HCT116 (cell line): Measurements from ENCODE around the gene DOK6. TPM values are rescaled to one million over a fixed set of nuclear protein-coding genes. Genes with fewer than 3 reads are reported as not detected.

Experiments
- ATAC-seq: fragments of 200-7000 bp; cut with Tn5 transposase; 2 replicates; pipeline ENCODE4 v1.9.1; 2020; ENCODE audit warnings: mild to moderate bottlenecking, moderate library complexity
- BruUV-seq: library from RNA; stranded (reverse); fragments of 400-500 nt; replicated peaks from 2 replicates; lab custom pipeline; 2021; lab: Mats Ljungman, UMichigan
- CTCF ChIA-PET: fragments of 300-600 bp; sonication (Branson Sonifier 250); formaldehyde crosslinking; loops from one replicate; lab custom pipeline; 2021; ENCODE audit warnings: antibody characterized with exemption; lab: Charles Lee
- POLR2A ChIA-PET: fragments of 300-600, 350-600 bp; sonication (Branson Sonifier 250); formaldehyde crosslinking; loops from one replicate; lab custom pipeline; 2021; ENCODE audit warnings: antibody characterized with exemption; lab: Charles Lee
- RAD21 ChIA-PET, 2 experiments: fragments of 300-600 bp; sonication (Branson Sonifier 250); formaldehyde crosslinking; loops; one replicate each; lab custom pipeline; 2023; ENCODE audit warnings: low total read pairs in 2 of 2; ENCODE audit not compliant: uncharacterized antibody in 2 of 2, unreplicated experiment in 2 of 2, low non-redundant PET in 1 of 2; lab: Charles Lee
- DNase-seq: peaks from one replicate; pipeline ENCODE4 v3.0.0-alpha.2; 2010; ENCODE audit warnings: low read depth, low spot score
- H2AFZ ChIP-seq: fragments of 200-600 bp; shearing (Covaris generic), sonication (generic); 2 replicates; pipeline ENCODE4 v1.6.1; 2017; ENCODE audit warnings: low read depth, mixed run types, mixed read lengths, antibody characterized with exemption, low read length; ENCODE audit not compliant: poor library complexity, severe bottlenecking
- H3K27ac ChIP-seq: 2 replicates; pipeline ENCODE4 v1.5.1; 2012; ENCODE audit warnings: low read depth, low read length
- H3K27me3 ChIP-seq: fragments of 200-600 bp; sonication (generic); 2 replicates; pipeline ENCODE4 v1.6.1; 2016; ENCODE audit warnings: mixed run types, low read length, mixed read lengths; ENCODE audit not compliant: insufficient read depth
- H3K36me3 ChIP-seq, 2 experiments: fragments of 200-500 bp in 1 of 2; fragments of 200-600 bp in 1 of 2; sonication (Bioruptor generic) in 1 of 2; sonication (generic) in 1 of 2; 2 replicates each; pipeline versions ENCODE4 v1.5.1 to v1.6.1; 2014 to 2016; ENCODE audit warnings: low read length in 2 of 2, inconsistent platforms in 1 of 2, mixed read lengths in 1 of 2, mixed run types in 1 of 2; ENCODE audit not compliant: insufficient read depth in 2 of 2, control insufficient read depth in 1 of 2
- H3K4me1 ChIP-seq, 2 experiments: fragments of 200-600 bp in 1 of 2; sonication (generic) in 1 of 2; 2 replicates each; pipeline versions ENCODE4 v1.5.1 to v1.6.1; 2012 to 2017; ENCODE audit warnings: low read length in 2 of 2, inconsistent platforms in 1 of 2, mild to moderate bottlenecking in 1 of 2, mixed read lengths in 1 of 2, mixed run types in 1 of 2, moderate library complexity in 1 of 2; ENCODE audit not compliant: insufficient read depth in 2 of 2, control insufficient read depth in 1 of 2
- H3K4me2 ChIP-seq: fragments of 200-600 bp; sonication (generic); 2 replicates; pipeline ENCODE4 v1.6.1; 2017; ENCODE audit warnings: mixed run types, low read length, mixed read lengths
- H3K4me3 ChIP-seq, 2 experiments: fragments of 200-600 bp in 1 of 2; sonication (generic) in 1 of 2; replicated peaks in 1 of 2; 2 replicates each; pipeline ENCODE4 v1.5.1; 2011 to 2016; ENCODE audit warnings: low read length in 2 of 2, control low read depth in 1 of 2, low read depth in 1 of 2, mild to moderate bottlenecking in 1 of 2, mixed read lengths in 1 of 2, mixed run types in 1 of 2
- H3K79me2 ChIP-seq: fragments of 200-600 bp; sonication (generic); 2 replicates; pipeline ENCODE4 v1.6.1; 2017; ENCODE audit warnings: mild to moderate bottlenecking, mixed run types, low read length, moderate library complexity, mixed read lengths; ENCODE audit not compliant: insufficient read depth
- H3K9ac ChIP-seq: fragments of 200-600 bp; sonication (generic); 2 replicates; pipeline ENCODE4 v1.6.1; 2016; ENCODE audit warnings: low read length, mixed read lengths
- H3K9me2 ChIP-seq: fragments of 200-600 bp; sonication (generic), shearing (Covaris generic); 2 replicates; pipeline ENCODE4 v1.6.1; 2017; ENCODE audit warnings: mixed run types, mild to moderate bottlenecking, moderate library complexity; ENCODE audit not compliant: insufficient read depth
- H3K9me3 ChIP-seq, 2 experiments: fragments of 200-500 bp in 1 of 2; fragments of 200-600 bp in 1 of 2; sonication (Bioruptor generic) in 1 of 2; sonication (generic) in 1 of 2; 2 replicates each; pipeline ENCODE4 v1.6.1; 2014 to 2017; ENCODE audit warnings: low read length in 2 of 2, mixed read lengths in 2 of 2, inconsistent platforms in 1 of 2, low read depth in 1 of 2, mild to moderate bottlenecking in 1 of 2, mixed run types in 1 of 2, moderate library complexity in 1 of 2; ENCODE audit not compliant: control insufficient read depth in 1 of 2, insufficient read depth in 1 of 2
- H4K20me1 ChIP-seq: fragments of 200-600 bp; sonication (generic), shearing (Covaris generic); 2 replicates; pipeline ENCODE4 v1.6.1; 2017; ENCODE audit warnings: mixed run types, mild to moderate bottlenecking, moderate library complexity; ENCODE audit not compliant: insufficient read depth
- ATF3 ChIP-seq: IDR thresholded peaks from 2 replicates; pipeline ENCODE4 v1.6.1; 2012
- CTCF ChIP-seq, 3 experiments: fragments of 200-600 bp in 1 of 3; sonication (generic) in 1 of 3; IDR thresholded peaks in 2 of 3; conservative IDR thresholded peaks in 1 of 3; 2 replicates each; pipeline ENCODE4 v1.5.1; 2012 to 2017; ENCODE audit warnings: low read depth in 2 of 3, low read length in 2 of 3, antibody characterized with exemption in 1 of 3, borderline replicate concordance in 1 of 3, control low read depth in 1 of 3, mild to moderate bottlenecking in 1 of 3, mixed read lengths in 1 of 3, mixed run types in 1 of 3, moderate library complexity in 1 of 3; ENCODE audit not compliant: insufficient read depth in 1 of 3
- EGR1 ChIP-seq: IDR thresholded peaks from 2 replicates; pipeline ENCODE4 v1.6.1; 2012; ENCODE audit warnings: low read depth
- EZH2 ChIP-seq: fragments of 200-600 bp; sonication (generic); IDR thresholded peaks from 2 replicates; pipeline ENCODE4 v1.6.1; 2017; ENCODE audit warnings: antibody characterized with exemption, mixed run types
- EZH2phosphoT487 ChIP-seq: fragments of 200-600 bp; IDR thresholded peaks from 2 replicates; pipeline ENCODE4 v1.6.1; 2018; ENCODE audit warnings: antibody characterized with exemption, borderline replicate concordance
- FOSL1 ChIP-seq: IDR thresholded peaks from 2 replicates; pipeline ENCODE4 v1.6.1; 2012; ENCODE audit warnings: low read depth
- JUND ChIP-seq: IDR thresholded peaks from 2 replicates; pipeline ENCODE4 v1.6.1; 2012
- MAX ChIP-seq: IDR thresholded peaks from 2 replicates; pipeline ENCODE4 v1.6.1; 2012
- POLR2A ChIP-seq: IDR thresholded peaks from 2 replicates; pipeline ENCODE4 v1.7.0; 2011; ENCODE audit warnings: borderline replicate concordance; ENCODE audit not compliant: insufficient read depth, insufficient read length; ENCODE audit errors: extremely low read depth
- POLR2AphosphoS5 ChIP-seq: IDR thresholded peaks from 2 replicates; pipeline ENCODE4 v1.6.1; 2011; ENCODE audit warnings: mild to moderate bottlenecking, low read depth, low read length, moderate library complexity
- REST ChIP-seq: IDR thresholded peaks from 2 replicates; pipeline ENCODE4 v1.6.1; 2012; ENCODE audit warnings: low read depth
- SIN3A ChIP-seq: IDR thresholded peaks from 2 replicates; pipeline ENCODE4 v1.6.1; 2012; ENCODE audit warnings: low read depth
- SP1 ChIP-seq: IDR thresholded peaks from 2 replicates; pipeline ENCODE4 v1.6.1; 2012; ENCODE audit warnings: low read depth
- SRF ChIP-seq: IDR thresholded peaks from 2 replicates; pipeline ENCODE4 v1.6.1; 2012; ENCODE audit warnings: low read depth
- TCF7L2 ChIP-seq: IDR thresholded peaks from 2 replicates; pipeline ENCODE4 v1.7.0; 2011; ENCODE audit warnings: borderline replicate concordance, inconsistent platforms; ENCODE audit not compliant: insufficient read depth, insufficient read length; ENCODE audit errors: extremely low read depth
- YY1 ChIP-seq: IDR thresholded peaks from 2 replicates; pipeline ENCODE4 v1.6.1; 2011; ENCODE audit warnings: low read length, low read depth, moderate library complexity, mild to moderate bottlenecking; ENCODE audit not compliant: insufficient replicate concordance; ENCODE audit errors: extremely low read depth
- ZFX ChIP-seq: fragments of 450-650 bp; IDR thresholded peaks from 2 replicates; pipeline ENCODE4 v1.6.1; 2017
- ZNF274 ChIP-seq: fragments of 200-500 bp; sonication (Bioruptor generic); IDR thresholded peaks from 2 replicates; pipeline ENCODE4 v1.6.1; 2014; ENCODE audit warnings: mild to moderate bottlenecking, low read depth, low read length, inconsistent platforms
- intact Hi-C: fragments of 100-400 bp; cut with micrococcal nuclease; formaldehyde crosslinking; loops from 2 replicates; pipeline ENCODE4 v1.10.0; 2022
- total RNA-seq: library from RNA; stranded (reverse); gene quantifications from one replicate; pipeline ENCODE4 v1.2.1, GENCODE V29; 2021; ENCODE audit not compliant: unreplicated experiment

The DOK6 gene
- total RNA-seq, 1 experiment from 2014 or later = not detected

- no peak for TF ChIP-seq MAX
Observed at GRCh38 chr18:69789794-69790193, 389.1 kb downstream of the DOK6 start (continued).

- no peak overlapping the region for H3K4me3 ChIP-seq
- RAD21 ChIA-PET = no interaction called here
- DNase-seq (no peak), ATAC-seq (no peak)
- no peaks in the 10 kb centered on the region for H4K20me1 ChIP-seq
- H3K36me3 ChIP-seq = no peaks in the 10 kb centered on the region
- H2AFZ ChIP-seq = no peak overlapping the region
- H3K27me3 ChIP-seq = no peaks in the 10 kb centered on the region
- intact Hi-C loops = no loop called here
- H3K79me2 ChIP-seq = no peaks in the 10 kb centered on the region
- no peak overlapping the region for H3K4me2 ChIP-seq
- POLR2A ChIA-PET = no interaction called here
- no peaks in the 10 kb centered on the region for H3K9me3 ChIP-seq
- no peaks in the 10 kb centered on the region for H3K9me2 ChIP-seq
- H3K9ac ChIP-seq = no peak overlapping the region
- no TSS peak for BruUV-seq
- TF ChIP-seq SP1 = no peak
- TF ChIP-seq JUND = no peak
- TF ChIP-seq REST = no peak
- no peak for TF ChIP-seq CTCF (IDR thresholded peaks at IDR 0.05 in 2 of 3, conservative IDR thresholded peaks at IDR 0.05 in 1 of 3; ENCODE audit: borderline replicate concordance in 1 of 3, insufficient read depth in 1 of 3, low read depth in 2 of 3, low read length in 2 of 3)
- no peak for TF ChIP-seq EGR1
- TF ChIP-seq YY1 = no peak
- TF ChIP-seq SRF = no peak
- no peak for TF ChIP-seq POLR2A
- no peak for TF ChIP-seq MAX
- no peak for TF ChIP-seq TCF7L2
- TF ChIP-seq SIN3A = no peak
- no peak for TF ChIP-seq ATF3
- no peak for TF ChIP-seq POLR2AphosphoS5
- TF ChIP-seq EZH2 = no peak
- TF ChIP-seq EZH2phosphoT487 = no peak
- no peak for TF ChIP-seq FOSL1
- TF ChIP-seq ZFX = no peak
- no peak for TF ChIP-seq ZNF274
- CTCF ChIA-PET = no interaction called here
- peaks cover 0 to 15% of the 10 kb centered on the region in 2 experiments; a peak in 2 of 4 replicates for H3K4me1 ChIP-seq
- H3K27ac ChIP-seq = no peak overlapping the region
Observed at GRCh38 chr18:69790649-69791048, 390.0 kb downstream of the DOK6 start.
